ENCODE data around the gene C4orf51. TPM values are rescaled to one million over a fixed set of nuclear protein-coding genes. Genes with fewer than 3 reads are reported as not detected.

C4orf51 gene
- total RNA-seq, 4 donors from 2014 or later: not detected

DNA sequence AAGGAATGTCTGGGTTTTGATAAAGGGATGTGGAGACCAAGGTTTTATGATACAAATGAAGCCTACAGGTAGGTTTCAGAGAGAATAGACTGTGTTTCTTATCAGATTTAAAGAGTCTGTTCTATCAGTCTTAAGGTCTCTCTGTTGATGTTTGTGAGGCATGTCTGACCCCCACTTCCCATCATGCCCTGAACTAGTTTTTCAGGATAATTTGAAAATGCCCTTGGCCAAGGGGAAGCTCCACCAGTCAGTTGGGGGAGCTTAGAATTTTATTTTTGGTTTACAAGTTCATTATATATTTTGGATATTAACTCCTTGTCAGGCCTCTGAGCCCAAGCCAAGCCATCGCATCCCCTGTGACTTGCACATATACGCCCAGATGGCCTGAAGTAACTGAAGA, 18.6 kb downstream of the C4orf51 start:
- TF ChIP-seq, protein P1, sequence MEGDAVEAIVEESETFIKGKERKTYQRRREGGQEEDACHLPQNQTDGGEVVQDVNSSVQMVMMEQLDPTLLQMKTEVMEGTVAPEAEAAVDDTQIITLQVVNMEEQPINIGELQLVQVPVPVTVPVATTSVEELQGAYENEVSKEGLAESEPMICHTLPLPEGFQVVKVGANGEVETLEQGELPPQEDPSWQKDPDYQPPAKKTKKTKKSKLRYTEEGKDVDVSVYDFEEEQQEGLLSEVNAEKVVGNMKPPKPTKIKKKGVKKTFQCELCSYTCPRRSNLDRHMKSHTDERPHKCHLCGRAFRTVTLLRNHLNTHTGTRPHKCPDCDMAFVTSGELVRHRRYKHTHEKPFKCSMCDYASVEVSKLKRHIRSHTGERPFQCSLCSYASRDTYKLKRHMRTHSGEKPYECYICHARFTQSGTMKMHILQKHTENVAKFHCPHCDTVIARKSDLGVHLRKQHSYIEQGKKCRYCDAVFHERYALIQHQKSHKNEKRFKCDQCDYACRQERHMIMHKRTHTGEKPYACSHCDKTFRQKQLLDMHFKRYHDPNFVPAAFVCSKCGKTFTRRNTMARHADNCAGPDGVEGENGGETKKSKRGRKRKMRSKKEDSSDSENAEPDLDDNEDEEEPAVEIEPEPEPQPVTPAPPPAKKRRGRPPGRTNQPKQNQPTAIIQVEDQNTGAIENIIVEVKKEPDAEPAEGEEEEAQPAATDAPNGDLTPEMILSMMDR (IDR thresholded peaks at IDR 0.05): no peak
- TF ChIP-seq POLR2A (IDR thresholded peaks at IDR 0.05) (no peak), EP300 (IDR thresholded peaks at IDR 0.05) (no peak), POLR2AphosphoS5 (IDR thresholded peaks at IDR 0.05) (no peak)
- no peak for ATAC-seq
- Histone ChIP-seq H3K4me1 (no peaks in the 10 kb centered on the region), H3K36me3 (no peaks in the 10 kb centered on the region), H3K9me3 (no peaks in the 10 kb centered on the region), H3K27me3 (no peaks in the 10 kb centered on the region), H3K27ac (no peak overlapping the region), H3K4me3 (no peak overlapping the region)
- WGBS, 2 donors (ENCODE audit: low coverage in 1 of 2): 100% methylated on average over 2 of the region's 2 CpGs; no CpG with 5 or more reads in 1 of the 2 donors

DNA sequence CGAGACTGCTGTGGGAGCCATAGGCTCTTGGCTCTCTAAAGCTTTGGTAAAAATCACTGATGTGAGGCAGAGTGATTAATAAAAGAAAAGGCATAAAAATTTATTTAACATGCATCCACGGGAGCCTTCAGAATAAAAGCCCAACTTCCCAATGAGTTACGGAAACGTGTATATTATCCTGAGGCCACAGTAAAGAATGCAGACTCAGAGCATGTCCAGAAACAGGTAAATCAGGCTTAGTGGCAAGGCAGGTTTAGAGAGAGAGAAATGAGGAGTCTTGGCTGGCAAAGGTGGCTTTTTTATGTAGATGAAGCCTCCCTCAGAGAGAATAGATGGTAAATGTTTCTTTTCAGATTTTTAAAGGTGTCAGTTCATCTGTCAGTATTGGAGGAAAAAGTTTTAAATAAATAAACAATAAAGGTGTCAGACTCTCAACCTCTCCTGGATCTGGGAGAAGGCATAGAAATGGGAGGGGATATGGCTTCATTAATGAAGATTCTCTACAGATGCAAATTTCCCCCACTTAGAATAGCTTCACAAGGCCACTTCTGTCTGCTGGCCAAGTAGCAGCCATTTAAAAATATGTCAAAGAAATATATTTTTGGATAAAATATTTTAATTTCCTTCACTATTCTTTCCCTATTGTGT, 24.0 kb downstream of the C4orf51 start:
- H3K27ac ChIP-seq: no peak overlapping the region
- 67 to 68% methylated on average over 4 of the region's 4 CpGs for WGBS, 2 donors (ENCODE audit: low coverage in 1 of 2)
- H3K36me3 ChIP-seq: no peaks in the 10 kb centered on the region
- ATAC-seq: no peak
- H3K4me3 ChIP-seq: no peak overlapping the region
- no peaks in the 10 kb centered on the region for H3K4me1 ChIP-seq
- H3K27me3 ChIP-seq: no peaks in the 10 kb centered on the region
- H3K9me3 ChIP-seq: no peaks in the 10 kb centered on the region
- TF ChIP-seq EP300 (IDR thresholded peaks at IDR 0.05) (no peak), POLR2A (IDR thresholded peaks at IDR 0.05) (no peak), POLR2AphosphoS5 (IDR thresholded peaks at IDR 0.05) (no peak)
- TF ChIP-seq, protein P1 (IDR thresholded peaks at IDR 0.05): no peak

DNA sequence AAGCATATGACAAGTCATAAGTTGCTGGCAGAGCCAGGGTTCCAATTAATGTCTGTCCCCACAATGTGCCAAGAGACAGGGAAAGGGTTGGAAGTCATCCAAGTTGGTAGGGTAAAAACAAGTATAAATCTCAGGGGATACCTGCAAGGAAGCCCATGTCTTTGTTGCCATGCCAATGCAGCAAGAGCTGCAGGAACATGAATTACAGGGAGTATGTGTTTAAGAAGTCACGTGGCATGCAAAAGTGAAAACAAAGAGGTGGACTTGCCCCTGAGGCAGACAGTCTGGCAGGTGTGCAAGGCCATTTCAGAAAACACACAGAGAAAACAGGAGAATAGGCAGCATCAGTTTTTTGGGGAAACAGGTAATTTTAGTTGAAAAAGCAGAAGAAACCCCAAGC, 29.4 kb downstream of the C4orf51 start:
- no peak for ATAC-seq
- no peaks in the 10 kb centered on the region for H3K4me1 ChIP-seq
- H3K4me3 ChIP-seq: no peak overlapping the region
- H3K27ac ChIP-seq: no peak overlapping the region
- no peaks in the 10 kb centered on the region for H3K36me3 ChIP-seq
- TF ChIP-seq EP300 (IDR thresholded peaks at IDR 0.05): no peak
- no peak for TF ChIP-seq POLR2AphosphoS5 (IDR thresholded peaks at IDR 0.05)
- TF ChIP-seq POLR2A (IDR thresholded peaks at IDR 0.05): no peak
- peaks cover 0 to 20% (median 0%) of the 10 kb centered on the region in 3 donors for H3K9me3 ChIP-seq
- no peaks in the 10 kb centered on the region for H3K27me3 ChIP-seq
- 83 to 87% methylated on average over 1 of the region's 1 CpG for WGBS, 2 donors (ENCODE audit: low coverage in 1 of 2)

DNA sequence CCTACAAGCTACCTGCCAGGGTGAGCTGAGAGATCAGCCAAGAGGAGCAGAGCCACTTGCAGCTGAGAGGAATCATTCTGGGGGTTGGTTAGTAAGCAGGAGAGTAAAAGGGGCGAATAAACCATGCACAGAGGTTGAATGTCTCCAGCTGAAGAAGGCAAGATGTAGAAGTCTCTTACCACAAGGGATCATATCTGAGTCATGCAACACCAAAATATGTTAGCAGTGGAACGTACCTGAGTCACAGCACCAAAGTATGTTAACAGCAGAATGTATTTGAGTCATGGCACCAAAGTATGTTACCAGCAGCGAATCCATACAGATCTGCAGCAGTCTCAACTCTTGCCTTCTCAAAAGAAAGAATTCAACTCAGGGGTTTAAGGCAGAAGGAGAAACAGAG, 29.9 kb downstream of the C4orf51 start:
- no peaks in the 10 kb centered on the region for H3K36me3 ChIP-seq
- H3K4me3 ChIP-seq: no peak overlapping the region
- H3K9me3 ChIP-seq: peaks cover 0 to 20% (median 0%) of the 10 kb centered on the region in 3 donors
- no peaks in the 10 kb centered on the region for H3K27me3 ChIP-seq
- H3K27ac ChIP-seq: no peak overlapping the region
- TF ChIP-seq POLR2AphosphoS5 (IDR thresholded peaks at IDR 0.05) (no peak), POLR2A (IDR thresholded peaks at IDR 0.05) (no peak), EP300 (IDR thresholded peaks at IDR 0.05) (no peak)
- TF ChIP-seq, protein P1 (IDR thresholded peaks at IDR 0.05): no peak
- WGBS, 2 donors (ENCODE audit: low coverage in 1 of 2): 69% methylated on average over 3 of the region's 3 CpGs; no CpG with 5 or more reads in 1 of the 2 donors
- ATAC-seq: no peak
- no peaks in the 10 kb centered on the region for H3K4me1 ChIP-seq

DNA sequence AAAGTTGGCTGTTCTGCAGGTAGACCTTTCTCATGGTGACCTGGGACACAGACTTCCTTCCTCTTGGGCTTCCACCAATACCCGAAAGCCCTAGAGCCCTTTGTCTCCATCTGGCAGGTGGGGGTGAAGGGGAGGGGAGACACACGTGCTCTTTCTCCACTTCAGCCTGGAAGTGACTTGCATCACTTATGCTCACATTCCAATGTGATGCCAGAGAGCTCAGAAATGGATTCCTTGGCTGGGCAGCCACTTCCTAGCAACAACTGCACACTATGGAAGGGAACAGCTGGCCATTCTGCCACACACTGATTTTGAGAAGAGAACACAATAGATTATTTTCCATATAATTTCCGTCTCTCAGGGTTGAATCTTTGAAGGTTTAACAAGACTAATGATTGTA, 36.3 kb downstream of the C4orf51 start:
- no peaks in the 10 kb centered on the region for H3K36me3 ChIP-seq
- H3K4me1 ChIP-seq: no peaks in the 10 kb centered on the region
- WGBS, 2 donors (ENCODE audit: low coverage in 1 of 2): 95% methylated on average over 2 of the region's 3 CpGs; no CpG with 5 or more reads in 1 of the 2 donors
- H3K27ac ChIP-seq: no peak overlapping the region
- peaks cover 0 to 9% (median 0%) of the 10 kb centered on the region in 3 donors for H3K9me3 ChIP-seq
- no peak for ATAC-seq
- no peaks in the 10 kb centered on the region for H3K27me3 ChIP-seq
- H3K4me3 ChIP-seq: no peak overlapping the region
- TF ChIP-seq, protein P1 (IDR thresholded peaks at IDR 0.05): no peak
- TF ChIP-seq POLR2AphosphoS5 (IDR thresholded peaks at IDR 0.05) (no peak), POLR2A (IDR thresholded peaks at IDR 0.05) (no peak), EP300 (IDR thresholded peaks at IDR 0.05) (no peak)
